Loucy (cell line): Measurements from ENCODE around the gene MRPL21.

ENCODE experiments used
- EZH2phosphoT487 ChIP-seq: fragments of 200-600 bp; IDR thresholded peaks from 2 replicates; pipeline ENCODE4 v1.6.1; 2018; ENCODE audit warnings: antibody characterized with exemption, mild to moderate bottlenecking, moderate library complexity, borderline replicate concordance
- TF ChIP-seq, protein P1 (sequence below): fragments of 200-600 bp; sonication (generic); conservative IDR thresholded peaks from 2 replicates; pipeline ENCODE4 v1.5.1; 2014; ENCODE audit warnings: mild to moderate bottlenecking, antibody characterized with exemption, low read length

DNA sequence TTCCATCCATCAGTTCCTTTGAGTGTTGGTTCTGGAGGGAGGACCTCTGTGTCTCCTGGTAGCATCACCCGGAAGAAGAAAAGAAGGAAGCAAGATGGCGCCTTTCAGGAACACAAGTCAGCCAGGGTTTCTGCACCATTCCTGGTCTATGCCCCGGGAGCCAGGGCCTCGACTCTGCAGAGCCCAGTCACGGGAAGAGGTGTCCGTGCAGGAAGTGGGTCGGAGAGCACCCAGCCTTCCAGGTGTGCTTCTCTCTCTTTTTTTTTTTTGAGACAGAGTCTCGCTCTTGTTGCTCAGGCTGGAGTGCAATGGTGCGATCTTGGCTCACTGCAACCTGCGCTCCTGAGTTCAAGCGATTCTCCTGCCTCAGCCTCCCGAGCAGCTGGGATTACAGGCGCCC lies 21.2 kb downstream of the MRPL21 start:
- TF ChIP-seq, protein P1, sequence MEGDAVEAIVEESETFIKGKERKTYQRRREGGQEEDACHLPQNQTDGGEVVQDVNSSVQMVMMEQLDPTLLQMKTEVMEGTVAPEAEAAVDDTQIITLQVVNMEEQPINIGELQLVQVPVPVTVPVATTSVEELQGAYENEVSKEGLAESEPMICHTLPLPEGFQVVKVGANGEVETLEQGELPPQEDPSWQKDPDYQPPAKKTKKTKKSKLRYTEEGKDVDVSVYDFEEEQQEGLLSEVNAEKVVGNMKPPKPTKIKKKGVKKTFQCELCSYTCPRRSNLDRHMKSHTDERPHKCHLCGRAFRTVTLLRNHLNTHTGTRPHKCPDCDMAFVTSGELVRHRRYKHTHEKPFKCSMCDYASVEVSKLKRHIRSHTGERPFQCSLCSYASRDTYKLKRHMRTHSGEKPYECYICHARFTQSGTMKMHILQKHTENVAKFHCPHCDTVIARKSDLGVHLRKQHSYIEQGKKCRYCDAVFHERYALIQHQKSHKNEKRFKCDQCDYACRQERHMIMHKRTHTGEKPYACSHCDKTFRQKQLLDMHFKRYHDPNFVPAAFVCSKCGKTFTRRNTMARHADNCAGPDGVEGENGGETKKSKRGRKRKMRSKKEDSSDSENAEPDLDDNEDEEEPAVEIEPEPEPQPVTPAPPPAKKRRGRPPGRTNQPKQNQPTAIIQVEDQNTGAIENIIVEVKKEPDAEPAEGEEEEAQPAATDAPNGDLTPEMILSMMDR, result no peak
- no peak for TF ChIP-seq EZH2phosphoT487
